Skin of body (tissue), 2 donors: ENCODE data around the gene MBD1. TPM values are rescaled to one million over a fixed set of nuclear protein-coding genes. Genes with fewer than 3 reads are reported as not detected.
"Not testable (repeated sequence)": the region's sequence is repeated elsewhere in the genome, so short reads cannot be mapped to it uniquely, and the experiment has no call there.

ENCODE experiments used
- DNase-seq: peaks from one replicate; lab custom pipeline; 2025; lab: John Stamatoyannopoulos, UW
- total RNA-seq: library from RNA; depleted of rRNA; stranded (reverse); fragments of >200 nt; gene quantifications from one replicate; pipeline ENCODE4 v1.2.3, GENCODE V29; 2014

MBD1 gene
- total RNA-seq, 1 donor from 2014 or later: 39.9 TPM

DNA sequence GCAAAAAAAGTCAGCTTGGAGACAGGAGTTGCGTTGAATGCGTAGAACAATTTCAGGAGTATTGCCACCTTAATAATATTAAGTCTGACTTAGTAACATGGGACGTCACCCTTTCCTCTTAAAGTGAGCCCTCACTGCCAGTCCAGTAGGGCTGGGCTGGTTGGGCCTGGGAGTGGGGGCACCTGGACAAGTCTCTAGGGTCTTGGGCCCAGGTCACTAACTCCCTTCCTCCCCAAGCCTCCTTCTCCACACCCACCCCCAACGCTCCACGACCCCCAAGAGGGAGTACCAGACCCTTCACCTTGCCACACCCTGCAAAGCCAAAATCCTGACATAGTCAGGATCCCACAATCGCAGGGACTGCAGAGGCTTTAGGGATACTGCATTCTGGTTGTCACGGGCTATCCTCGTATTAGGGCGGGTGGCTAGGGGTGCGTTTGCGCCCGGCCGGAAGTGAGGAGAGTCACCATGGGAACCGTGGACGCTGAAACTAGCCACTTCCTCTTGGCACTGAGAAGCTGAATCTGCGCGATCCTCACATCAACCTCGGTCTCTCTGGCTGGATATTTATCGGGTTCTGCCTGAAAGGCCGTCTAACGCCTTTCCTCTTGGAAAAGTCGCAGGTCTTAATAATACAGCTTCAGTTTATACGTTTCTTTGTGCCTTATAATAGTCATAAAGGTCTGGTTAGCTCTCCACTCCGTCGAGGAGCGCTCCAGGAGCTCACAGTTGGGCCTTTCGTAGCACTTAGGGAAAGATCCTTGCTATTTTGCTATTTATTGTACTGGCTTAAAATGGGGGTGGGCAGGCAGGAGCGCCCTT lies 16.5 kb upstream of the MBD1 start:
- DNase-seq: peak; percentile 28

DNA sequence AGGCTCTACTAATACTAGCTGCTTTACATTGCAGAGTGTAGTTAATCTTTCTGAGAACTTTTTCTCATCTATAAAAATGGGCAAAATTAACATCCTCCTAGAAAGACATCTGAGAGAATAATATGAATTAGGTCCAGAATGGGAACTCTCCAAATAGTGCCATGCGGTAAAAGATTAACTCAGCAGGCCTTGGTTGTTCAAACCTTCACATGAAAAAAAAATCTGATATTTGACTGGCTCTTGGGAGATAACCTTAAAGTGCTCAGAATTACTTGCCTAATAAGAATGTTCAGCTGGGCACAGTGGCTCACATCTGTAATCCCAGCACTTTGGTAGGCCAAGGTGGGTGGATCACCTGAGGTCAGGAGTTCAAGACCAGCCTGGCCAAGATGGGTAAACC lies 11.7 kb upstream of the MBD1 start:
- no peak for DNase-seq

DNA sequence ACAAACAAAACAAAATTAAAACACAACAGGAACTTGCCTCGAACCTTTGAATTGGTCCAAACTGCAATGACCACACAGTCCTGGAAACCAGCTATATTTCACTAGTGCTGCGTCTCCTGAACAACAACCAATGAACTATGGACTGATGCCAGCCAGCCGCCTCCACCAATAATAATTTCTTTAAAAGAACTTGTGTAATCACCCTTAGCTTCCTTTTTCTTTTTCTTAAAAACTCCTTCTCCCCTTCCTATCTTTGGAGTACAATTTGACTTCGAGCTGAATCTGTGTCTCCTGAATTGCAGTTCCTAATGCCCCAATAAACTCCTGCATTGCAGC lies 7.8 kb upstream of the MBD1 start:
- DNase-seq: no peak

DNA sequence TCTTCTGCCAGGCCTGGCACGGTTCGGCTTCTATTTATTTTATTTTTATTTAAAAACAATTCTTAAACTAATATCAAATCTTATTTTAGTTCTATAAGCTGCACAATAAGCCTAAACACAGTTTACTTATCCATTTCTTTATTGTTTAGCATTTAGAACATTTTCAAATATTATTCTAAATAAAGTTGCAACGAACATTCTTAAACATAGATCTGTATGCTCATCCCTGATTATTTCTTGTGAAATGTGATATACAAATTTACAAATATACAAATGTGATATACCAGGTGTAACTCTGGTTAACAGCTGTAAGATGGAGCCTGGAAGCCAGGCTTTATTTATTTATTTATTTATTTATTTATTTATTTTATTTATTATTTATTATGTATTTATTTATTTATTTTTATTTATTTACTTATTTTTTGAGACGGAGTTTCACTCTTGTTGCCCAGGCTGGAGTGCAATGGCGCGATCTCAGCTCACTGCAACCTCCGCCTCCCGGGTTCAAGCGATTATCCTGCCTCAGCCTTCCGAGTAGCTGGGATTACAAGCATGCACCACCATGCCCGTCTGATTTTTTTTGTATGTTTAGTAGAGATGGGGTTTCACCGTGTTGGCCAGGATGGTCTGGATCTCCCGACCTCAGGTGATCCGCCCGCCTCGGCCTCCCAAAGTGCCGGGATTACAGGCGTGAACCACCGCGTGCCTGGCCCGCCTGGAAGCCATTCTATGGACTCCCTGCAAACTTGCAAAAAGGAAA lies 7.2 kb upstream of the MBD1 start:
- not testable (repeated sequence) for DNase-seq

DNA sequence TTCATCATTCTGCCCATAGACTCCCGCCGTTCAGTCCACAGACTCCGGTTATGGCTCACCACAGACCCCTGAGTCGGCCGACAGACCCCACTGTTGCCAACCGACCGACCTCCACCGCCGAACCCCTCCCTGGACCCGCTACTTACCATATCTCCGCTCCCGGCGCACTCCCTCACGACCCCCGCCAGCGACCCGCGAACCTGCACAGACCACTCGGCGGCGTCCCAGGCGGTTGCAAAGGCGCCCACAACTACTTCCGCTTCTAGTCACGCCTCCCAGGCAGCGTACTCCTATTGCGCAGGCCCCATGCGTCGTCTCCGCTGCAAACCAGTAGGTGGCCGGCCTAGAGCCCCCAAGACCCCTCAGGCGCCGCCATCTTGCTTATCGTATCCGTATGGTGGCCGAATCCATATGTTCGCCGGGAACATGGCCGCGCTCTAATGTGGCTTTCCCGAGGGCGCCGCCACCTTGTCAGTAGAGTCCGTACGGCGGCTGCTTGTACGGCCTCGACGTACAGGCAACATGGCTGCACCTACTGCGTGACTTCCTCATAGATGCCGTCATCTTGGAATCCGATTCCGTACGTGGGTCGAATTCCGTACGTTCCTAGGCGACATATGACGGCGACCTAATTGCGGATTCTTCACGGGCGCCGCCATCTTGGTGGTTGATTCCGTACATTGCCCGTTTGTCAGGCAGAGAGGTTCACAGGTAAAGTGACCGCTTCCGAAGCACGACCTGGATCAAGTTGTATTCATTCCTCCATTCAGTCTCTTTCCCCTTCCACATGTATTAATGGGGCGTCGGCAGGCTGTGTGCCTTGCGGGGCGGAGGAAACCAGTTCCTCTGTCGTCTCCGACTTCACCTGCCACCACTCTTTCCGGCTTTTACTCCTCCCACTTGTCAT lies 6.4 kb upstream of the MBD1 start, which contains the start of gene CXXC1:
Gene CXXC1, minus strand, starts transcription at position 252 of the 907 bp plus-strand sequence. Its CDS starts 103 bp downstream, at position 149.
- peak; percentile 100 for DNase-seq

DNA sequence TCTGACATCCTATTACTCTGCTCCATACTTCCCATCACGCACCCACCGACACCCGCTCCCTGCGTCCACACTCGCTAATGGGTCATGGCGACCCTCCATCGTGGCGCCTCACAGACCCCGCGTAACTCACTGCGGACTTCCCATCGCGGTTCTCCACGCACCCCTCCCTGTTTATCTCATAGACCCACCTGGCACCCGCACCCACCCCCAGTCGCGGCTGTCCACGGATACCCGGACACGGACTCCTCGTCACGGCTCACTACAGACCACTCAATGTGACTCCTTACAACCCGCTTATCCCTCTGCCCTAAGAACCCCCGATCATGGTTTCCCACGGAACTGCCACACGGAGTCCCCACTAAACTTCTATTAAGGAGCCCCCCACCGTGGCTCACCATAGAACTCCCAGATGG lies 5.7 kb upstream of the MBD1 start:
- no peak for DNase-seq

DNA sequence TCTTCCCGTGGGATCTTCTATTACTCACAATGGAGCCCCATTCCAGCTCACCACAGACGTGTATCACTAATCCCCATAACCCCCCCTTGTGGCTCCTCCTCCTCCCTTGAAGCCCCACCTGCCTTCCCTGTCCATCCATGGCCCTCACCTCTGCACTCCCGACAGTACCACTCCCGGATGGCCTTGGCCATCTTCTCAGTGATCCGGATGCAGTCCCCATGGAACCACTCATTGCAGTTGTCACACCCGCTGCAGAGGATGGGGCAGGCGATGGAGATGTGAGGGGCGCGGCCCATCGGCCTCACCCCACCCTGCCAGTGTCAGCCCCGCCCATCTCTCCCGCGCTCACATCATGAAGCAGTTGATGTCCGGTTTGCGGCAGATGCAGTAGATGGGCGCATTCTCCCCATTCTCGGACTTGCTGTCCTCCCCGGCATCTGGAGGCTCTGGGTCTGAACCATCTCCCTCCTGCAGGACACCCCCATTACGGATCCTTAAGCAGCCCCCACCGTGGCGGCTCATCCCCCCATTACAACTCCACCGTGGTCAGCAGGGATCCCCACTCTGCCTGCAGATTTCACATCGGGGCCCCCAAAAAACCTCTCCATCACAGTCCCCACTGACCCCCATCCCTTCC lies 5.2 kb upstream of the MBD1 start:
- DNase-seq: no peak

DNA sequence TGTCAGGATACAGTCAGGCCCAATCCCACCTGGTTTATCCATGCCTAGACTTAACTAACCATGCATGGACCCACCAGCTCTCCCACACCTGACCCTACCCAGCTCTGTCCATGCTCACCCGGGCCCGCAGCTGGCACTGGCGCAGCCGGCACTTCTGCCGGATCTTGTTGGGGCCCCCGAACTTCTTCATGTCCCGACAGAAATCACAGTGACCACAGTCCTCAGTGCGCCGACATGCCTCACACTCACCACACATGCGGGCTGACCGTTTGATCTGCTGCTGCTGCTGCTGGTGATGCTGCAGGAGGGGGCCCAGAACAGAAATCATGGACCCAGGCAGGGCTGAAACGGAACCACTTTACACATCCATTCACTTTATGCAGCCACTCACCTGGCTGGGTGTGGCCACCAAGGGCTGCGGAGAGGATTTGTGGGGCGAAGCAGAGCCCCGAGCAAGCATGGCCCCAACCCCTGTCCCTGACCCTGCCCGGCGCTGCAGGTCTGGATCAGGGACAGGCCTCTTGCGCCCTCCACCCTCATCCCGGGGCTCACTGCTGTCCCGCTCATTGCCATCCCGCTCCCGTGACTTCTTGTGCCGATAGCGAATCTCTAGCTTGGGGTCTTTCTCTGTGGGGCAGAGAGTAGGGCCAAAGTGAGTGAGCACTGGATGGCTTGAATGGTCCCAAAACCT lies 4.5 kb upstream of the MBD1 start:
- no peak for DNase-seq

DNA sequence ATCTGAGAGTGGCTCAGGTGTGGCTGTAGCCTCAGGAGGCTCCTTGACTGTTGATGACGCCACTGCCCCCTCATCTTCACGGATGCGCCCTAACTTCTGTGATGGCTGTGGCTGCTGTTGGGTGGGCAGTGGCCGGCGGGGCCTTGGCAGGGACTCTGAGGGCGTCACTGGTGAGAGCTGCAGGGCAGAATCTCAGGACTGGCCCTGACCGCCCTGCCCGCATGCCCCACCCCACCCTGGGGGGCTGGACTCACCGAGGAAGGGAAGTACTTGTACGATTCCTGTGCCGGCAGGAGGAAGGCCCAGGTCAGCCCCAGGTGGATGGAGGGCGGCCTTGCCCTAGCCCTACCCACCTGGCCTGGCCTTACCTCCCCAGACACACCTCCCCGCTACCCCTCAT lies 3.7 kb upstream of the MBD1 start:
- DNase-seq: no peak

DNA sequence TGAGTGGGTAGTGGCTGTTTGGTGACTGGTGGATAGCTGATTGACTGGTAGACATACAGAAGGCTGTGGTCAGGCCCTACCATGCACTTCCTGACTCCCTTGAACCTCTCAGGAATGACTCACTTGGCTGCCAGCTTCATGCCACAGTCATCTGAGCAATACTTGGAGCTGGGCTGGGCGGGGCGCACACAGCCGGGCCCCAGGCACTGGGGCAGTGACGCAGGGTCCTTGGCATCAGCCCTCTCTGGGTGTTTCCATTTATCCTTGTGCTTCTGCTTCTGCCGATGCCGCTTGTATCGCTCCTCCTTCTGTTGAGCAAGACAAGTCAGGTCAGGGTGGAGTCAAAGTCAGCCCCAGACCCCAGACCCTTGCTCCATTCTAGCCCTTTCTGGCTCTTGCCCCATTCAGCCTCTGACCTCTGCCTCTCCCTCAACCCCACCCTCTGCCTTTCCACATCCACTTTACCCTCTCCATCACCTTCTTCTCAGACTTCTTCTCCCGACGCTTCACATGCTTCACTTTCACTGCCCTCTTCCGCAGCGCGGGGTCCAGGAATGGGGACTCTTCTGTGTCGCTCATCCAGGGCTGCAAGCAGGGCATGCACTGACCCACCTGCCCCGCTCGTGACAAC lies 3.0 kb upstream of the MBD1 start:
- no peak for DNase-seq

DNA sequence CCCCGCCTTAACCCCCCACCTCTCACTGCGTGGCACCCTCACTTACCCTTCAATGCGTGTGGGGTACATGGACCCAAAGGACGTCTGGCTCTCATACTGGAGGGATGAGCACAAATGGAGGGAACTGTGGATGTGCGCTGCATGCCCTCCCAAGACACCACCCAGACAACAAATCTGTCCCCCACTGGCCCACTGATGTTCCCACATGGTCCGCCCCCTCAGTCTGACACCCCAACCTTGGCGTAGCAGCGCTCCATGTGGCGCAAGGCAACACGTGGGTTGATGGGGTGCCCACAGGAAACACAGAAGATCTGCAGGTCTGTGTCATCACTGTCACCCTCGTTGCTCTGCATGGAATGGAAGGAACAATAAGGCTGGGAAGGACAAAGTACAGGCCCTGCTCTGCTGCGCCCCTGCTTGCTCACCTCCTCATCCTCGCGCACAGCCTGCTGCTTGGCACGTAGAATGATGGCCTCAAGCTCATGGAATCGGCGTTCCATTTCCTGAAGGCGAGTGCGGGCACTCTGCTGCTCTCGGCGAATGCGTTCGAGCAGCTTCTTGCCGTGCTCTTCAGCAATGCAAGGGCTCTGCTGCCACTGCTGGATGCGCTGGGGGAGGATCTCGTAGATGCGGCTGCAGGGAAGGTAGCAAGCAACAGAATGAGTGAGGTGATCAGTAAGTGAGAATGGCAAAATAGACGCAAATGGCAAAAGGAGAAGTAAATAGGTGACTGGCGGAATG lies 2.3 kb upstream of the MBD1 start:
- no peak for DNase-seq

DNA sequence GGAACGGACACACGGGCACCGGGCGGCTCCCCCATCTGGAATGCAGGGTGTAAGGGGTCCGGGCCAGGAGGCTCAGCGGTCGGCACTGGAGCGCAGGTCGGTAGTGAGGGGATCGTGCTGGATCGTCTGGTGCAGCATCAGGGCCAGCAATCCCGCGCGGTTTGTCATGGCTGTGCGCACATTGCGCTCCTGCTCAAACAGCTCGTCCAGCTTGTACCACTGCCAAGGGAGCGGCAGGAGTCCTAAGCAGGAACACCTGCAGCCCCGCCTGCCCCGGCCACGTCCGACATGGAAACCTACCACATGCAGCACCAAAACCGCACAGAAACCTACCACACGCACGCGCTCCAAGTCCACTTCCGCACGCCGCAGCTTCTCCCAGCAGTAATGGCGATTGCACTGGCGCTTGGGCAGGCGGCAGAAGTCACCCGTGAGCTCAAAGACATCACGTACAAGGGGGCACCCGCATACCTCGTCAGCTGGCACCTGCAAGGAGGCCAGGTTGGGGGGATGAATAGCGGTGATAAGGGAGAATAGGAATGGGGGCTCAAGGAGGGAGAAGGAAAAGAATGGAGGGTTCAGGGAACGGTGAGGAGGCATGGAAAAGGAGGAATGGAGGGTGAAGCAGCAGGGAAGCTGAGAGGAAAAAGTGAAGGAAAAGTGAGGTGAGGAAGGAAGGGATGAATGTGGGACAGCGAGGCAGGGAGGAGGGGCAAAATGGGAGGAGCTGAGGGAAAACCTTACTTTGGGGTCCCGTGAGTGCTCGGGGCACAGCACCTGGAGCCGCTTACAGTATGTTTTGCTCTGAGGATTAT lies 1.4 kb upstream of the MBD1 start:
- no peak for DNase-seq

DNA sequence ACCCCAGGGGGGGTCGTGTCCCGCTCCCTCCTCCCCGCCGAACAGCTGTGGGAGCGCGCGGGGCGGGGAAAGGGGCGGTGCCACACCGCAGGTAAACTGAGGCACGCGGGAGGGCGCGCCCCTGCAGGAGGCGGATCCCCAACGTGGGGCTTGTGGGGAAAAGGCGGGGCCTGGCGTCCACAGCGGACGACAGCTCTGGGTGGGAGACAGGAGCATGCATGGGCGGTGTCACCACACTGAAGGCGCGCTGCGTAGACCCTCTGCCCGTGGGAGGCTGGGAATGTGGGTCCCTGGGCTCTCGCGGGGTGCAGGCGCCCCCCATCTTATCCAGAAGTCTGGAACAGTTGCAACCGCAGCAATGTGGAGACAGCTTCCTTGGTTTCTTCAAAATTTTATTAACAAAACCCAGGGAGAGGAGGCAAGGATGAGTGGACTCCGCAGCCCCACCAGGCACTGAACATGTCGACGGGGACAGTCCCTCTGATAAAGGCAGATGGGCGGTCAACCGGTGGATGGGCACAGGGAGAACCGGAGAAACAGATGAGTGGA lies 723 bp upstream of the MBD1 start:
- DNase-seq: no peak

DNA sequence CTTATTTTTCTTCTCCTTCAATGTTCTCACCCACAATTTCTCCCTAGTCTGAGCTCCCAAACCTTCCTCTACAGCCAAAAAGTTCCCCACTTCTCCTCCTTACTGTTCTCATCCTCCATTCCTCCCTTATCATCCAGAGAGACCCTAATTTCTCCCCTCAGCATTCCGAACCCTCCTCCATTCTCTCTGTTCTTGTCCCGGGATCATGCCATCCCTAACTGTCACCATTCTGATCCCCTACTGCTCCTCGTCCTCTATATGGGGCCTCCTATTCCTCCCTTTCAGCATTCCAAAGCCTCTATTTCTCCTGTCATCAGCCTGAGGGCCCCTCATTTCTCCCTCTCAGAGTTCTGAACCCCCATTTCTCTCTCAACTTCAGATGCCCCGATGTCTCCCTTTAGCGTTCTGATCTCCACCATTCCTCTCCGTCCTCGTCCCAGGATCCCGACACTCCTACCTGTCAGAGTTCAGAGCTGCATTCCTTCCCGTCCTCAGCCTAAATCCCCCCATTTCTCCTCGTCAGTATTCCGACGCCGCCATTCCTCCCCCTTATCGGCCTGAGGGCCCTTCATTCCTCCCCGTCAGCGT lies 522 bp downstream of the MBD1 start:
- DNase-seq: peak; percentile 68

DNA sequence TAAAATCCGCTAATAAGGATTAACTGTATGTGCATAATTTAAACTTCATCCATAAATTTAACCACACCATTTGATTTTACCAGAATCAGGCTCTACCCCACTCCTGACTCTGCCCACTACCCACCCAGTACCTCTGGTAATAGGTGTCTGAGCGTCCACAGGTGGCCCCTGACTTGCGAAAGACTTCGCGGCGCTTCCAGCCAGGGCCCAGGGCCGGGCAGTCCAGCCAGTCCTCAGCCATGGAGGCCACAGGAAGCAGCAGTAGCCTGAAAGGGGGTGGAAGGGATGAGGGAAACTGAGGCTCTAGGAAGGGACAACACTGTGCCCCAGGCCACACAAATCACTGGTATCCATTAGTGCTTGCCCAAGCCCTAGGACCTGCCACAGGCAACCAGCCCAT lies 1.6 kb downstream of the MBD1 start:
- DNase-seq: no peak

DNA sequence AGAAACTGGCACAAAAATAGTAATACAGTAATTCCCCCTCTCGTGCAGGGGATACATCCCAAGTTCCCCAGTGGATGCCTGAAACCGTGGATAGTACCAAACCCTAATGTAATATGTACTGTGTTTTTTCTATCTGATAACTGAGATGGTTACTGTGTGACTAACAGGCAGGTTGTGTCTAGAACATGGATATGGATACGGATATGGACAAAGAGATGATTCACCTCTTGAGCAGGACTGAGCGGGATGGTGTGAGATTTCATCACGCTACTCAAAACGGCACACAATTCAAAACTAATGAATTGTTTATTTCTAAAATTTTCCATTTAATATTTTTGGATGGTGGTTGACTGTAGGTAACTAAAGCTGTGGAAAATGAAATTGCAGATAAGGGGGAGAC lies 3.4 kb downstream of the MBD1 start:
- DNase-seq: no peak

DNA sequence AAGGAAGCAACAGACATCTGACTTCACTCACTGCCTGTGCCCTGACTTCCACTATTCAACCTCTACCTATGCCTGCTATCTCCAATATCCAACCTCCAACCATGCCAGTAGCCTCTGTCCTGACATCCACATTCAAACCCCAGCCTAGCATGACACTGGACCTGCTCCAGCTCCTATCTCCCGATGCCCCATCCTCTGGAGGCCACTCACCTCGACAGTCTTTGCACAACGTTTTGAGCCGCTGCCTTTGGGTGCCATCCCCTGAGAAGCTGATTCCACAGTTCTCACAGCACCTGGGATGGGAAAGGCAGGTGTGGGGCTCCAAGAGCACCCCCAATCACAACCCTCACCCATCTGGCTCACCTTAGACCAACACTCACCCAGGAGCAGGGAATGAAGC lies 4.9 kb downstream of the MBD1 start:
- DNase-seq: no peak

DNA sequence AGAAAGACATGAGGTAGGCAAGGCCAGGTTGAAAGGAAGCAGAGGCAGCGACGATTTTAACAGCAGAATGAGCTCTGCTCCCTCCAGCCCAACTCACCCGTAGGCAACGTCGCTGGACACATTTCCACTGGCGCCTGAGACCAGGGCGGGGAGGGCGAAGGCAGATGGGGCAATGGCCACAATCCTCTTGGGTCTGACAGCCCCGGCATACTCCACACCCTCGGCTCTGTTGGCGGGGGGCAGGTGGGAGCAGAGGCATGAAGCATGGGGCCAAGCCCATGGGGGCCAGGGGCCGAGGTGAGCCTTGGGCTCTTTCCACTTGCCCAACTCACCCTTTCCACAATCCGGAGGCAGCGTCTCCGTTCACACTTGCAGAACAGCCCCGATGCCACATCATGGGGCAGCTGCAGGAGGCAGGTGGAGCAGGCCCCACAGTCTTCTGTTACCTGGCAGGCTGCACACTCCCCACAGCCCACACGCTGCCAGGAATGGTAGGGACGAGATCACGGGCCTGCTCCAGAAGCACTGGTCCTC lies 5.8 kb downstream of the MBD1 start:
- DNase-seq: no peak
